H1 (cell line): ENCODE results near the gene CYP4F3. TPM values are rescaled to one million over a fixed set of nuclear protein-coding genes. Genes with fewer than 3 reads are reported as not detected.

Experiments
- KDM5A ChIP-seq: fragments of 200-600 bp; IDR thresholded peaks from 2 replicates; pipeline ENCODE4 v1.7.1; 2012; ENCODE audit warnings: mild to moderate bottlenecking, low read length, inconsistent platforms, mixed read lengths
- polyA plus RNA-seq, 7 experiments: library from polyadenylated mRNA; depleted of rRNA in 3 of 7; stranded (reverse) in 5 of 7; unstranded in 2 of 7; fragments of >200 nt in 5 of 7; fragments of 200-250 nt in 2 of 7; gene quantifications; 1 replicate in 5 of 7; 2 replicates in 1 of 7; 4 replicates in 1 of 7; pipeline versions ENCODE4 v1.2.1 to v1.2.3, GENCODE V29; 2011 to 2013; ENCODE audit warnings: missing spikeins in 2 of 7, mixed read lengths in 2 of 7
- total RNA-seq: library from RNA; stranded (reverse); fragmentation: NEBNext Ultra II Directional; extraction: Animal tissue kit (Norgen Biotek cat#: 25700); gene quantifications from 2 replicates; pipeline ENCODE4 v1.2.1, GENCODE V29; 2021

CYP4F3 gene
- total and polyA plus RNA-seq, 2 of the 8 experiments (the other 6 are each of a cell fraction or from before 2014, with no cell fraction given): not detected

DNA sequence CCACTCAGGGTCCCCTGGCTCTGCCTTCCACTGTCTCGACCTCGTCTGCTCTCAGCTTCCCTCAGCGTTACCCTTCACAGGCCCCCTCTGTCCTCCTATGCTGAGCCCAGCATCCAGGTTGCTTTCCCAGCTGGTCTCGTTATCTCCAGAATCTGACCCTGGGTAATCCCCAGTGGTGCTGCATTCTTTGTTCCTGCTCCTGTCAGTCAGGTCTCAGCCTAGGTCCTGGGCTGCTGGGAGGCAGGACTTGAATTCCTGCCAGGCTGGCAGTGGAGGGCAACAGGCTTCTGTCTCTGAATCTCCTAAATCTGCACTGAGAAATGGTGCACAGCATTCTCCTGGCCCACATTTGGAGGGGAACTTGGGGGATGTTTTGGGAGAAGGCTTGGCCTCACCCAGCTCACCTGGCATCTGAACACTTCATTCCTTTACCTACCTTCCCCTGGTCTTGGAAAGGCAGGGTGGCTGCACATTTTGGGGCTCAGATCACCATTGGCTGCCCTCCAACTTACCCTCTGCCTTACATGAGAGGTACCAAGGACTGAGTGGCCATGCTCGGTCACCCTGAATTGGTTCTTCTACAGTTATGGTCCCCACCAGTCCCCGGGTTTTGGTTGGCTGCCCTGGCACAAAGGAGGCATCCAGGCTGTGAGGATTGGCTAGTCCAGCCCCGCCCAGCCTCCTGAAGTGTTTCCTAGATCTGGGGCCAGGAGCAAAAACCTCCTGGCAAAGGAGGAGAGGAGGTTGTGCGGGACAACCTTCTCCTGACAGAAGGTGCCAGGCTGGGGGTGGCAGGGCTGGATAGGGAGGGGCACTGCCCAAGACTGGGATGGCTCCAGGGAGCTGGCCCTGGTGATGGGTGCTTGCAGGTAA lies 26.0 kb upstream of the CYP4F3 start, which contains the start of gene CYP4F8 (continued):
- TF ChIP-seq KDM5A: no peak
